HepG2 (cell line): Measurements from ENCODE around the gene BMI1. TPM values are rescaled to one million over a fixed set of nuclear protein-coding genes. Genes with fewer than 3 reads are reported as not detected.

ENCODE experiments used
- BRD4 ChIP-seq: sonication (generic); formaldehyde crosslinking; IDR thresholded peaks from 2 replicates; pipeline ENCODE4 v1.4.0; 2020; ENCODE audit warnings: missing genetic modification reagents
- HNRNPLL ChIP-seq: fragments of 200-400 bp; formaldehyde crosslinking; IDR thresholded peaks from 2 replicates; pipeline ENCODE4 v1.6.1; 2017; ENCODE audit warnings: mild to moderate bottlenecking, low read depth, low read length; ENCODE audit not compliant: poor library complexity, severe bottlenecking
- JARID2 ChIP-seq: sonication (generic); formaldehyde crosslinking; IDR thresholded peaks from 2 replicates; pipeline ENCODE4 v1.8.1; 2023; ENCODE audit warnings: missing genetic modification reagents, inconsistent platforms; ENCODE audit not compliant: insufficient replicate concordance
- MEIS1 ChIP-seq: sonication (generic); formaldehyde crosslinking; IDR thresholded peaks from 2 replicates; pipeline ENCODE4 v1.9.0; 2021; ENCODE audit warnings: mild to moderate bottlenecking, missing genetic modification reagents, moderate library complexity, borderline replicate concordance
- MEIS2 ChIP-seq: sonication (generic); formaldehyde crosslinking; IDR thresholded peaks from 2 replicates; pipeline ENCODE4 v1.9.0; 2021; ENCODE audit warnings: mild to moderate bottlenecking, missing genetic modification reagents
- NCOA1 ChIP-seq: sonication (generic); formaldehyde crosslinking; IDR thresholded peaks from 2 replicates; pipeline ENCODE4 v1.9.0; 2021; ENCODE audit warnings: missing genetic modification reagents
- PHB2 ChIP-seq: fragments of 450-650 bp; IDR thresholded peaks from 2 replicates; pipeline ENCODE4 v1.6.1; 2018; ENCODE audit not compliant: partially characterized antibody
- PHF21A ChIP-seq: sonication (generic); formaldehyde crosslinking; IDR thresholded peaks from 2 replicates; pipeline ENCODE4 v1.5.0; 2020; ENCODE audit warnings: mild to moderate bottlenecking, missing genetic modification reagents
- YY1 ChIP-seq: IDR thresholded peaks from 2 replicates; pipeline ENCODE4 v1.6.1; 2011; ENCODE audit warnings: low read length, low read depth, moderate library complexity, mild to moderate bottlenecking; ENCODE audit not compliant: insufficient read depth, insufficient replicate concordance
- ZFP36 ChIP-seq: fragments of 150-350 bp; IDR thresholded peaks from 2 replicates; pipeline ENCODE4 v1.6.1; 2018; ENCODE audit warnings: borderline replicate concordance, low read length, low read depth; ENCODE audit not compliant: partially characterized antibody
- ZNF124 ChIP-seq: sonication (generic); formaldehyde crosslinking; IDR thresholded peaks from 2 replicates; pipeline ENCODE4 v1.4.0; 2020; ENCODE audit warnings: missing genetic modification reagents
- ZNF235 ChIP-seq: sonication (generic); formaldehyde crosslinking; IDR thresholded peaks from 2 replicates; pipeline ENCODE4 v1.8.1; 2023; ENCODE audit warnings: mild to moderate bottlenecking, missing genetic modification reagents, borderline replicate concordance
- ZNF451 ChIP-seq: sonication (generic); formaldehyde crosslinking; IDR thresholded peaks from 2 replicates; pipeline ENCODE4 v1.5.0; 2020; ENCODE audit warnings: mild to moderate bottlenecking, missing genetic modification reagents
- ZNF777 ChIP-seq: sonication (generic); formaldehyde crosslinking; IDR thresholded peaks from 2 replicates; pipeline ENCODE4 v1.4.0; 2020; ENCODE audit warnings: missing genetic modification reagents
- polyA plus RNA-seq, 8 experiments: library from polyadenylated mRNA; depleted of rRNA in 3 of 8; stranded (reverse) in 7 of 8; unstranded in 1 of 8; fragments of >200 nt; fragmentation: Illumina TruSeq in 4 of 8; extraction: Trizol in 4 of 8; gene quantifications; 2 replicates each; pipeline versions ENCODE4 v1.2.1 to v1.2.3, GENCODE V29; 2011 to 2016; ENCODE audit warnings: low read depth in 4 of 8, missing spikeins in 1 of 8, mixed read lengths in 1 of 8; ENCODE audit not compliant: insufficient read depth in 1 of 8
- total RNA-seq, 5 experiments: library from RNA; depleted of rRNA; stranded (reverse); fragments of >200 nt; fragmentation: Illumina TruSeq; extraction: Trizol; gene quantifications; 2 replicates each; pipeline ENCODE4 v1.2.3, GENCODE V29; 2016; ENCODE audit warnings: low read depth in 1 of 5
- TF ChIP-seq, protein P1 (sequence below): sonication (generic); formaldehyde crosslinking; IDR thresholded peaks from 2 replicates; pipeline ENCODE4 v1.4.0; 2020; ENCODE audit warnings: missing genetic modification reagents
- TF ChIP-seq, protein P2 (sequence below): IDR thresholded peaks from 2 replicates; pipeline ENCODE4 v1.6.1; 2016; ENCODE audit warnings: low read depth
- TF ChIP-seq, protein P3 (sequence below): sonication (generic); formaldehyde crosslinking; IDR thresholded peaks from 2 replicates; pipeline ENCODE4 v1.4.0; 2020; ENCODE audit warnings: mild to moderate bottlenecking, low read depth, missing genetic modification reagents
- TF ChIP-seq, protein P4 (sequence below): sonication (generic); formaldehyde crosslinking; IDR thresholded peaks from 2 replicates; pipeline ENCODE4 v1.4.0; 2020; ENCODE audit warnings: mild to moderate bottlenecking, missing genetic modification reagents
- TF ChIP-seq, protein P5 (sequence below): sonication (generic); formaldehyde crosslinking; conservative IDR thresholded peaks from 2 replicates; pipeline ENCODE4 v1.8.0; 2022; ENCODE audit warnings: mild to moderate bottlenecking, moderate library complexity, missing genetic modification reagents

BMI1 gene
- total and polyA plus RNA-seq, 2 of the 13 experiments (the other 11 are each of a cell fraction or from before 2014, with no cell fraction given), result 30.5 to 44.0 TPM

DNA sequence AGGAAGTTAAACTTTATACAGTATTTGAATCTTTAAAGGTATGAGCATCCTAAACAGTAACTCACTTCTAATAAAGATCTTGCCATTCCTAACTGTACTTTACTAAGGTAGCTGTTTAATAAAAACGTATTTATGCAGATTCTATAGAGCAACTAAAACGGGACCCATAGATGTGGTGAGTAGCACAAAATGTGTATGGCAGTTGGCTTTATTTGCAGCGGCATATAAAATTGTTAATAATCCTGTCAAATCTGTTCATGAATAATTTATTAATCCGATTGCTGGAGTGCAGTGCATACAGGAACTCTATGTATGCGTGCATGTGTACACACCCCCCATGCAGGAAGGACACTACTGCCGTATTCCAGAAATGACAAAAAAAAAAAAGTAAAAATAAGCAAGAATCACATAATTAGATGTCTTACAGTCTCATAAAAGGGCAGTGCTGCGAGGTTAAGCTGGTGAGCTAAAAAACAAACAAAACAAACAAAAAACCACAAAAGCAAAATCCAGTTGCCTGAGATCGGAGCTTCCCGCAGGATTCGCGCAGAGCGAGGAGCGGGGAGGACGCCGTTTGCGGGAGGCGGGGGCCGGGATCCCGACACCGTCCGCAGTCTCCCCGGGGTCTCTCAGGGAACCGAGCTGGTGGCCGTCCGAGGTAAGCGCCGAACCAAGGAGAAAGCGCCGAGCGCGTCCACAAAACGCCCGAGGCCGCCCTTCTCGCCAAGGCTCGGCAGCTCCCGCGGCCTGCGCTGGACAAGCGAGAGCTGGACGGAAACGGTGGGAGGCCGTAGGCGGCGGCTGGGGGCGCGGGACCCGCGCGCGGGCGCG, 5.2 kb upstream of the BMI1 start (continued):
- TF ChIP-seq, protein P1, sequence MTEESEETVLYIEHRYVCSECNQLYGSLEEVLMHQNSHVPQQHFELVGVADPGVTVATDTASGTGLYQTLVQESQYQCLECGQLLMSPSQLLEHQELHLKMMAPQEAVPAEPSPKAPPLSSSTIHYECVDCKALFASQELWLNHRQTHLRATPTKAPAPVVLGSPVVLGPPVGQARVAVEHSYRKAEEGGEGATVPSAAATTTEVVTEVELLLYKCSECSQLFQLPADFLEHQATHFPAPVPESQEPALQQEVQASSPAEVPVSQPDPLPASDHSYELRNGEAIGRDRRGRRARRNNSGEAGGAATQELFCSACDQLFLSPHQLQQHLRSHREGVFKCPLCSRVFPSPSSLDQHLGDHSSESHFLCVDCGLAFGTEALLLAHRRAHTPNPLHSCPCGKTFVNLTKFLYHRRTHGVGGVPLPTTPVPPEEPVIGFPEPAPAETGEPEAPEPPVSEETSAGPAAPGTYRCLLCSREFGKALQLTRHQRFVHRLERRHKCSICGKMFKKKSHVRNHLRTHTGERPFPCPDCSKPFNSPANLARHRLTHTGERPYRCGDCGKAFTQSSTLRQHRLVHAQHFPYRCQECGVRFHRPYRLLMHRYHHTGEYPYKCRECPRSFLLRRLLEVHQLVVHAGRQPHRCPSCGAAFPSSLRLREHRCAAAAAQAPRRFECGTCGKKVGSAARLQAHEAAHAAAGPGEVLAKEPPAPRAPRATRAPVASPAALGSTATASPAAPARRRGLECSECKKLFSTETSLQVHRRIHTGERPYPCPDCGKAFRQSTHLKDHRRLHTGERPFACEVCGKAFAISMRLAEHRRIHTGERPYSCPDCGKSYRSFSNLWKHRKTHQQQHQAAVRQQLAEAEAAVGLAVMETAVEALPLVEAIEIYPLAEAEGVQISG (CRISPR knock-in tag), result no peak
- peak; percentile 17 for TF ChIP-seq ZFP36
- TF ChIP-seq BRD4 (CRISPR knock-in tag), result 0 out of 2 replicates have a peak, but pooled peaks have one; percentile 10
- TF ChIP-seq, protein P2, sequence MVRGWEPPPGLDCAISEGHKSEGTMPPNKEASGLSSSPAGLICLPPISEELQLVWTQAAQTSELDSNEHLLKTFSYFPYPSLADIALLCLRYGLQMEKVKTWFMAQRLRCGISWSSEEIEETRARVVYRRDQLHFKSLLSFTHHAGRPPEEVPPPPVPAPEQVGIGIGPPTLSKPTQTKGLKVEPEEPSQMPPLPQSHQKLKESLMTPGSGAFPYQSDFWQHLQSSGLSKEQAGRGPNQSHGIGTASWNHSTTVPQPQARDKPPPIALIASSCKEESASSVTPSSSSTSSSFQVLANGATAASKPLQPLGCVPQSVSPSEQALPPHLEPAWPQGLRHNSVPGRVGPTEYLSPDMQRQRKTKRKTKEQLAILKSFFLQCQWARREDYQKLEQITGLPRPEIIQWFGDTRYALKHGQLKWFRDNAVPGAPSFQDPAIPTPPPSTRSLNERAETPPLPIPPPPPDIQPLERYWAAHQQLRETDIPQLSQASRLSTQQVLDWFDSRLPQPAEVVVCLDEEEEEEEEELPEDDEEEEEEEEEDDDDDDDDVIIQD (CRISPR knock-in tag), result no peak
- TF ChIP-seq YY1, result no peak
- TF ChIP-seq, protein P3, sequence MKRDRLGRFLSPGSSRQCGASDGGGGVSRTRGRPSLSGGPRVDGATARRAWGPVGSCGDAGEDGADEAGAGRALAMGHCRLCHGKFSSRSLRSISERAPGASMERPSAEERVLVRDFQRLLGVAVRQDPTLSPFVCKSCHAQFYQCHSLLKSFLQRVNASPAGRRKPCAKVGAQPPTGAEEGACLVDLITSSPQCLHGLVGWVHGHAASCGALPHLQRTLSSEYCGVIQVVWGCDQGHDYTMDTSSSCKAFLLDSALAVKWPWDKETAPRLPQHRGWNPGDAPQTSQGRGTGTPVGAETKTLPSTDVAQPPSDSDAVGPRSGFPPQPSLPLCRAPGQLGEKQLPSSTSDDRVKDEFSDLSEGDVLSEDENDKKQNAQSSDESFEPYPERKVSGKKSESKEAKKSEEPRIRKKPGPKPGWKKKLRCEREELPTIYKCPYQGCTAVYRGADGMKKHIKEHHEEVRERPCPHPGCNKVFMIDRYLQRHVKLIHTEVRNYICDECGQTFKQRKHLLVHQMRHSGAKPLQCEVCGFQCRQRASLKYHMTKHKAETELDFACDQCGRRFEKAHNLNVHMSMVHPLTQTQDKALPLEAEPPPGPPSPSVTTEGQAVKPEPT, result 0 out of 2 replicates have a peak, but pooled peaks have one; percentile 1
- TF ChIP-seq MEIS1, result 0 out of 2 replicates have a peak, but pooled peaks have one; percentile 13
- TF ChIP-seq NCOA1 (CRISPR knock-in tag), result no peak
- no peak for TF ChIP-seq ZNF124
- TF ChIP-seq, protein P4, sequence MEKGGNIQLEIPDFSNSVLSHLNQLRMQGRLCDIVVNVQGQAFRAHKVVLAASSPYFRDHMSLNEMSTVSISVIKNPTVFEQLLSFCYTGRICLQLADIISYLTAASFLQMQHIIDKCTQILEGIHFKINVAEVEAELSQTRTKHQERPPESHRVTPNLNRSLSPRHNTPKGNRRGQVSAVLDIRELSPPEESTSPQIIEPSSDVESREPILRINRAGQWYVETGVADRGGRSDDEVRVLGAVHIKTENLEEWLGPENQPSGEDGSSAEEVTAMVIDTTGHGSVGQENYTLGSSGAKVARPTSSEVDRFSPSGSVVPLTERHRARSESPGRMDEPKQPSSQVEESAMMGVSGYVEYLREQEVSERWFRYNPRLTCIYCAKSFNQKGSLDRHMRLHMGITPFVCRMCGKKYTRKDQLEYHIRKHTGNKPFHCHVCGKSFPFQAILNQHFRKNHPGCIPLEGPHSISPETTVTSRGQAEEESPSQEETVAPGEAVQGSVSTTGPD, result no peak
- no peak for TF ChIP-seq PHB2
- no peak for TF ChIP-seq MEIS2
- no peak for TF ChIP-seq PHF21A
- TF ChIP-seq, protein P5, sequence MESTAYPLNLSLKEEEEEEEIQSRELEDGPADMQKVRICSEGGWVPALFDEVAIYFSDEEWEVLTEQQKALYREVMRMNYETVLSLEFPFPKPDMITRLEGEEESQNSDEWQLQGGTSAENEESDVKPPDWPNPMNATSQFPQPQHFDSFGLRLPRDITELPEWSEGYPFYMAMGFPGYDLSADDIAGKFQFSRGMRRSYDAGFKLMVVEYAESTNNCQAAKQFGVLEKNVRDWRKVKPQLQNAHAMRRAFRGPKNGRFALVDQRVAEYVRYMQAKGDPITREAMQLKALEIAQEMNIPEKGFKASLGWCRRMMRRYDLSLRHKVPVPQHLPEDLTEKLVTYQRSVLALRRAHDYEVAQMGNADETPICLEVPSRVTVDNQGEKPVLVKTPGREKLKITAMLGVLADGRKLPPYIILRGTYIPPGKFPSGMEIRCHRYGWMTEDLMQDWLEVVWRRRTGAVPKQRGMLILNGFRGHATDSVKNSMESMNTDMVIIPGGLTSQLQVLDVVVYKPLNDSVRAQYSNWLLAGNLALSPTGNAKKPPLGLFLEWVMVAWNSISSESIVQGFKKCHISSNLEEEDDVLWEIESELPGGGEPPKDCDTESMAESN (CRISPR knock-in tag), result peak; percentile 37; the same call in 1 of the 2 replicates
- TF ChIP-seq HNRNPLL, result peak; percentile 96
- peak; percentile 18 for TF ChIP-seq JARID2 (CRISPR knock-in tag)
- TF ChIP-seq ZNF235 (CRISPR knock-in tag), result no peak
- TF ChIP-seq ZNF777 (CRISPR knock-in tag), result peak; percentile 49; the same call in 1 of the 2 replicates
- TF ChIP-seq ZNF451, result no peak
